Measurements from ENCODE around the gene KMT2C. TPM values are rescaled to one million over a fixed set of nuclear protein-coding genes. Genes with fewer than 3 reads are reported as not detected.

Gene KMT2C
- total and polyA plus RNA-seq, 2 of the 8 experiments (the other 6 are each of a cell fraction or from before 2014, with no cell fraction given), result 9.1 to 40.8 TPM

- TF ChIP-seq CHD7 (IDR thresholded peaks at IDR 0.05; ENCODE audit: insufficient replicate concordance, low read length) (no peak), MAX (IDR thresholded peaks at IDR 0.05) (no peak), ASH2L (IDR thresholded peaks at IDR 0.05; ENCODE audit: low read length) (no peak), TAF7 (optimal IDR thresholded peaks at IDR 0.05; ENCODE audit: borderline replicate concordance, low read depth, low read length) (no peak), NANOG (IDR thresholded peaks at IDR 0.05; ENCODE audit: insufficient read depth, low read depth, low read length, poor library complexity, severe bottlenecking) (no peak), YY1 (IDR thresholded peaks at IDR 0.05; ENCODE audit: low read depth, low read length) (no peak), RXRA (IDR thresholded peaks at IDR 0.05; ENCODE audit: insufficient read depth, low read depth, low read length) (no peak), E2F6 (IDR thresholded peaks at IDR 0.05) (no peak)
Measured at GRCh38 chr7:152115021-152115718, 320.6 kb downstream of the KMT2C start (continued).

Measured in H1 (cell line).